Endometrial microvascular endothelial cells (primary cell): ENCODE results near the gene BACH2. TPM values are rescaled to one million over a fixed set of nuclear protein-coding genes. Genes with fewer than 3 reads are reported as not detected.
"Not testable (repeated sequence)": the region's sequence is repeated elsewhere in the genome, so short reads cannot be mapped to it uniquely, and the experiment has no call there.

Source experiments
- in situ Hi-C: cut with HindIII; loops from 2 replicates; pipeline ENCODE4 v1.10.0; 2017; ENCODE audit warnings: low sequenced_read_pairs, low pct_unique_long_range_greater_than_20kb; ENCODE audit errors: inconsistent ontology term
- total RNA-seq: library from RNA; depleted of rRNA; stranded (reverse); fragments of >200 nt; gene quantifications from one replicate; pipeline ENCODE4 v1.2.3, GENCODE V29; 2015; ENCODE audit errors: inconsistent ontology term

Gene BACH2
- total RNA-seq, 1 donor from 2014 or later = 1.6 TPM

- in situ Hi-C loops = no loop called here
Observed at GRCh38 chr6:90224196-90224595, 72.4 kb downstream of the BACH2 start.

- in situ Hi-C loops = no loop called here
Observed at GRCh38 chr6:90222724-90223198, 73.9 kb downstream of the BACH2 start.

DNA sequence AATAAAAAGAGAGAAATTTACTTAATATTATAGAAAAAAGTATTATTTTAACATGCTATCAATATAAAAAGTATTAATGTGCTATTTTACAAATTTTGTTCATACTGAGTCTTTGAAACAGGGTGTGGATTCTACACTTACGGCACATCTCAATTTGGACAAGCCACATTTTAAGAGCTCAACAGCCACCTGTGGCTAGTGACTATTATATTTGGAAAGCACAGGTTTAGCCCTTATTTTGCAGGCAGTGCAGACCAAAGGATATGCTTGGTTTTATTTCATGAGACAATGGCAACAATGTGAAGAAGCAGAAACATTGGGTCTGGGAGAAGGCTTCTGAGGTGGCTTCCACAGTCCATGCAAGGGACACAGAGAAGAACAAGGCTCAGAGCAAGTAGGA is 74.6 kb downstream of the BACH2 start:
- in situ Hi-C loops = no loop called here

DNA sequence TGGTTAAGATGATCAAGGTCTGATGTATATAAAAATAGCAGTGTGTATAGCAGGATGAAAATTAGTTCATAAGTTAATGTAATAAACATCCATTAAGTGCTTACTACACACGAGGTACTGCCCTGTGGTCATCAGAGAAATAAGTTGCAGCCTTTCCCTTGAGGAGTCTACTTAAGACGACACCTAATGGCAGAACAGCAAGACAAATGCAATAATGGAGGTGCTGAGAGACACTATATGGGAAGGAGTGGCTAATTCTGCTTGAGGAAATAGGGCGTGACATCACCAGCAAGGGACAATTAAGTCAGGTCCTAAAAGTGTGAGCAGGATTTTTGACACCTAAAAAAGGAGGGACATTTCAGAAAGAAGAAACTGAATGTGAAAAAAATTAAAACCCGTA is 75.2 kb downstream of the BACH2 start:
- in situ Hi-C loops = no loop called here

DNA sequence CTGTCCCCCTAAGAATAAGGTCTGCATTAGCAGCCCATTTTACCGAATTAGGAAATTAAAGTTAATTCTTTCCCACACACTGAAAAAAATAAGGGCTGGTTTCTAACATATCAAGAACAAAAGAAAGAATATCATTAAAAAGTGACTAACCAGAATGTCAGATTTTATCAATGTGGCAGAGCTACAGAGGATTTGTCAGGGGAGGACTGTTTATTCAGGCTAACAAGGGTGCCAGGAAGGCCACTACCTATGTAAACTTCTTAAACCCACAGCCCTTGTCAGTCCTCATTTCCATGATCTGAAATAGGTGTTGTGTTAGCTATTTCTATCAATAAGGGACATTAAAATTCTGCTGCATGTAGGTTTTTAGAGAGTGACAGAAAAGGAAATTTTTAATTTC is 76.4 kb downstream of the BACH2 start:
- in situ Hi-C loops = no loop called here

GRCh38 chr6:90219209-90219985 is 77.2 kb downstream of the BACH2 start:
- in situ Hi-C loops = no loop called here

DNA sequence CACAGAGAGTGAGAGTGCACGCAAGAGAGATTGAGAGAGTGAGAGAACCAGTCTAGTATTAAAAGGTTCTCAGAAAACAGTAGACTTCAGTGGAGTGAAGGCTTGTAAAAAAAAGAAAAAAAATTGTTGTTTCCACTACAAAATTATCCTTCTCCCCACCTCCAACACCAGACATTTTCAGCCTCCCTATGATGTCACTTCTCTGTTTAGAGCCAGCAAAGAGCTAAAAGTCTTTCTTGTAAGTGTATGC is 77.8 kb downstream of the BACH2 start:
- in situ Hi-C loops = no loop called here

DNA sequence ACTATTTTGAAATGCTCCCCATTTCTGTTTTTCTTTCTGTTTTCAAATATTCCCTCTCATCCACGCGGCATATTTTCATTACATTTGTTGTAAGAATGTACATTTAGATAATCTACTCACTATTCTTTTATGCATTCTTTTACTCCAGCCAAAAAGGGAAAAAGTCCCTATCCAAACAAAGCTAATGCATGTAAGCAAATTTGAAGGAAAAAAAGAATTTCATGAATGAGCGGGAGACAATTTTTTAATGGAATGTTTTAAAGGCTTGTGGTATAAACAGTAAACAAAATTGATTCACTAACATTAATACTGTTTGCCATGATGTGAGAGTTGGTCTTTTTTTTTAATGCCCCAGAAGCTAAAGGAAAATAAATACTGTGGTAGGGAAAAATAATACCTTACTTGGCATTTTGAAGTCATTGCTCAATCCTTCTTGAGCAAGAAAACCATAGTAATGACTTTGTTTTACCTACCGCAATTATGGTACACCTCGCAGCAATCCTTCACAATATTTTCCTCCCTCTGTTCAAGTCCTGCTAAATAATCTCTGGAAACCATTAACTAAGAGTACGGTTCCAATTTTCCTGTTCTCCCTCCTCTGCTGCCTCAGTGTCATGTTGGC is 79.0 kb downstream of the BACH2 start:
- in situ Hi-C loops = no loop called here

GRCh38 chr6:90216072-90216977 is 80.3 kb downstream of the BACH2 start:
- in situ Hi-C loops = no loop called here

DNA sequence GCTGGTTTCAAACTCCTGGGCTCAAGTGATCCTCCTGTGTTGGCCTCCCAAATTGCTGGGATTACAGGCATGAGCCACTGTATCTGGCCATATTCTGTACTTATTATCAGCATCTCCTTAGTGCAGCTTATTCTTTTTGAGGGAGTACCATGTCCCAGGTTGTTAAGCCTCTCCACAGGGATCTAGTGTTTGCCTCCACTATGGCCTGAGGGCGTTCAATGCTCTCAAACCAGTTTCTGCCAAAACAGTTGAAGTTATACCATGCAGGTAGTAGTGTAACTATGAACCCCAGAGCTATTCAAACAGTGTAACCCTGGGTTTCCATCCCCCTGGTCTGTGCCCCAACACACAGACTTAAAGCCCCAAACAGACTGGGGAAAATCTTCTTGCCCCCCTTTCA is 81.7 kb downstream of the BACH2 start:
- in situ Hi-C loops = no loop called here

GRCh38 chr6:90214461-90214860 is 82.2 kb downstream of the BACH2 start:
- in situ Hi-C loops = no loop called here

DNA sequence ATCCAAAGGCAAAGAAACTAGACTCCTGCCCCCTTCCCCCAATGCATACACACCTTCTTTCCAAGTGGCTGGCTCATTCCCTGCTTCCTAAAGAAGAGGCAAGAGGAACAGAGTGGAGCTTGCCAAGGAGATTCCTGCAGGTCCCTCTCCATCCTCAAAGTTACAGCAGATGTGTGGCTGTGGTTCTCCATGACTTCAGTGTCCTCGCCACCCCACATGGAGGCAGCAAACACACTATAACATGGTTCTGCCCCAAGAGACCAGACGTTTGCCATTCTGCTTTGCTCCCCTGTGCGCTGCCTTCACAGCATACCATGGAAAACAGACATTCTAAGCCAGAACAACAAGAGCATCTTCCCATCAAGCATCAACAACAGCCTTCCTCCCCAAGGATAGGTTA is 84.4 kb downstream of the BACH2 start:
- in situ Hi-C loops = no loop called here

DNA sequence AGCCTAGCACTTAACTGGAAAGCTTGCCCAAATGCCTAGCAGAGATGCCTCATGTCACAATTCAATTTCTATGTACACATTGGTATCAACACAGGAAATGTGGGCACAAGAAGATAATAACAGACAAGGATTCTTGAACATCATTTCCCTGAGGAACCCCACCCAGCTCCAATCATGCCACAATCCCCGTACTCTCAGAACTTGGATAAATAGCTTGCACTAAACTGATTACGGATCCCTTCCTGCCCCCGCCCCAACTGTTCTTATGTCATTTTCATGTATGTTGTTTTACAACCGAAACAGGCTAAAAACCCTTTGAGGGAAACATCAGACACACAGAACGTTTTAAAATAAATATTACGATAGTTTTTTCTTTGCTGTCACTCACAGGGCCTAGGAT is 87.1 kb downstream of the BACH2 start:
- in situ Hi-C loops = no loop called here

- in situ Hi-C loops = not testable (repeated sequence)
Observed at GRCh38 chr6:90208690-90209089, 88.0 kb downstream of the BACH2 start.

DNA sequence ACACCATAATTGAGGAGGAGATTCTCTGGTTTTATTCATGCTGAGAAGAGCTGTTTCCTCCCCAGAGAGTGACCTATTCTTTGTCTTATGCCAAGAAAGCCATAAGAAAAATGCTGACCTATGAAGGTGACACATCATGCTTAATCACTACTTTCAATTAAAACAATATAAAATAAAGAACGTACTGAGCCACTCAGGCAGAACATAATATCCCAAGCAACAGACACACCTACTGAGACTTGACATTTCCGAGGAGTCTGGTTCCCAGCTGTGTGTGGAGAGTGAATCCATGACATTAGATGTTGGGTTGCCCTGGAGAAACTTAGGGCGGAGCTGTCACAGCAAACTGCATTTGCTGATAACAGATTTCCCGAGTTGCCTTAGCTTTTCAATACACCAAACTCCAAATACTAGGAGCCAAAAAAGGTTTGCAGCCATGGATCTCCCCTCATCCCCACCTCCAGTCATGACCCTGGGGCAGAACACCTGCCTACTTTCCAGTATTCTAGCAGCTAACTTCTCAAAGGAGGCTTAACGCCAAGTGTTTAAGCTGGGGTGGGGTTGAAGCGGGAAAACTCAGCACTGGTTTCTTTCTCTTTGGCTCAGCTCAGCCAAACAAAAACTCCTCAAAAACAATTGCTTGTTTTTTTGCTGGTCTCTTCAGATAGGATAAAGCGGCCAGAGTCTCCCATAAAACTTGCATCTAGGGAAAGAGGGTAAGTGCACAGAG is 92.2 kb downstream of the BACH2 start:
- in situ Hi-C loops = no loop called here

DNA sequence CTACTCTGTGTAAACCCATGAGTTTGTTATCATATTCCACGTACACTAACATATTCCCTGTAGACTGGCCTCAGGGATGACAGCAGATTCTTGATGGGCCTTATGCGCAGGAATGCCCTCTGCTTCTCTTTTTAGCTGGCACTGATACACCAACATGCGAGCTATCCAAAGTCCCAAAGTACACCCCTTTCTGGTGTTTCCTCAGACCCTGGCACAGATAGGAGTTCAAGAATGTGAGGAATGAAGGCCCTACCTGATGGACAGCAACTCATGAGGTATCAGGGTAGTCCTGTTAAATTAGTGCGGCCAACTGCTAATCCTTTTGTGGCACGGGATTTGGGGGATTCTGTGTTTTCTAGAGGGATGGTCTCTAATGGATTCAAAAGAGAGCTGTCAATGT is 93.0 kb downstream of the BACH2 start:
- in situ Hi-C loops = no loop called here

GRCh38 chr6:90202156-90202555 is 94.5 kb downstream of the BACH2 start:
- in situ Hi-C loops = no loop called here

DNA sequence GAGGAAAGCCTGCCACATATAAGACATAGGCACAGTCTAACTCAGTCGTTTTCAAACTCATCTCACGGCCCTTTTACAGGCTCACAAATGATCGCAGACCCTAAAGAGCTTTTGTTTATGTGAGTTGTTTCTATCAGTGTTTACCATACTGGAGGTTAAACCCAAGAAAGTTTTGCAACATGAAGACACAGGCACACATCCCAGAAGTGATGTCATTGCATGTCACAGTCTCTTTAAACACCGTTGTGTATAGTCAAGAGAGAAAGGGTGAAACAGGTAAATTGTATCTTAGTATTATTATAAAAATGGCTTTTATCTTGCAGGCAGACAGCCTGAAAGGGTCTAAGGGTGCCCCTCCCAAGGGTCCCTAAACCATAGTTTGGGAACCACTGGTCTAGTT is 96.7 kb downstream of the BACH2 start:
- in situ Hi-C loops = no loop called here

- in situ Hi-C loops = no loop called here
Observed at GRCh38 chr6:90198758-90199425, 97.8 kb downstream of the BACH2 start.
